ENCODE results near the gene INPPL1. TPM values are rescaled to one million over a fixed set of nuclear protein-coding genes. Genes with fewer than 3 reads are reported as not detected.

INPPL1 gene
- total and polyA plus RNA-seq, 2 of the 13 experiments (the other 11 are each of a cell fraction or from before 2014, with no cell fraction given) = 29.1 to 66.9 TPM

GRCh38 chr11:72222907-72223614 is 1.5 kb upstream of the INPPL1 start (continued):
- TF ChIP-seq TFAP4 (IDR thresholded peaks at IDR 0.05; ENCODE audit: borderline replicate concordance, low read depth) (no peak), ZNF724P (CRISPR knock-in tag; IDR thresholded peaks at IDR 0.05; ENCODE audit: borderline replicate concordance) (no peak), EED (CRISPR knock-in tag; IDR thresholded peaks at IDR 0.05) (no peak), MLXIP (CRISPR knock-in tag; IDR thresholded peaks at IDR 0.05; ENCODE audit: borderline replicate concordance) (no peak), PLRG1 (conservative IDR thresholded peaks at IDR 0.05) (no peak), ZNF101 (CRISPR knock-in tag; IDR thresholded peaks at IDR 0.05; ENCODE audit: borderline replicate concordance, low read depth) (no peak), ERF (CRISPR knock-in tag; IDR thresholded peaks at IDR 0.05) (peak; percentile 19; the same call in 1 of the 2 replicates), MBD4 (IDR thresholded peaks at IDR 0.05; ENCODE audit: borderline replicate concordance, low read length) (no peak), NFATC3 (CRISPR knock-in tag; IDR thresholded peaks at IDR 0.05) (no peak), SCMH1 (CRISPR knock-in tag; IDR thresholded peaks at IDR 0.05; ENCODE audit: borderline replicate concordance) (no peak), PREB (CRISPR knock-in tag; IDR thresholded peaks at IDR 0.05) (no peak), RERE (CRISPR knock-in tag; IDR thresholded peaks at IDR 0.05; ENCODE audit: low read depth) (no peak)
- TF ChIP-seq, protein P1, sequence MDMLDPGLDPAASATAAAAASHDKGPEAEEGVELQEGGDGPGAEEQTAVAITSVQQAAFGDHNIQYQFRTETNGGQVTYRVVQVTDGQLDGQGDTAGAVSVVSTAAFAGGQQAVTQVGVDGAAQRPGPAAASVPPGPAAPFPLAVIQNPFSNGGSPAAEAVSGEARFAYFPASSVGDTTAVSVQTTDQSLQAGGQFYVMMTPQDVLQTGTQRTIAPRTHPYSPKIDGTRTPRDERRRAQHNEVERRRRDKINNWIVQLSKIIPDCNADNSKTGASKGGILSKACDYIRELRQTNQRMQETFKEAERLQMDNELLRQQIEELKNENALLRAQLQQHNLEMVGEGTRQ (IDR thresholded peaks at IDR 0.05; ENCODE audit: low read depth, low read length) = no peak
- TF ChIP-seq, protein P1 (CRISPR knock-in tag; IDR thresholded peaks at IDR 0.05; ENCODE audit: borderline replicate concordance) = peak; percentile 54; the same call in 1 of the 2 replicates
- TF ChIP-seq, protein P2, sequence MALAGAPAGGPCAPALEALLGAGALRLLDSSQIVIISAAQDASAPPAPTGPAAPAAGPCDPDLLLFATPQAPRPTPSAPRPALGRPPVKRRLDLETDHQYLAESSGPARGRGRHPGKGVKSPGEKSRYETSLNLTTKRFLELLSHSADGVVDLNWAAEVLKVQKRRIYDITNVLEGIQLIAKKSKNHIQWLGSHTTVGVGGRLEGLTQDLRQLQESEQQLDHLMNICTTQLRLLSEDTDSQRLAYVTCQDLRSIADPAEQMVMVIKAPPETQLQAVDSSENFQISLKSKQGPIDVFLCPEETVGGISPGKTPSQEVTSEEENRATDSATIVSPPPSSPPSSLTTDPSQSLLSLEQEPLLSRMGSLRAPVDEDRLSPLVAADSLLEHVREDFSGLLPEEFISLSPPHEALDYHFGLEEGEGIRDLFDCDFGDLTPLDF (CRISPR knock-in tag; IDR thresholded peaks at IDR 0.05) = no peak
